ENCODE measurements around the gene SLC9A3. TPM values are rescaled to one million over a fixed set of nuclear protein-coding genes. Genes with fewer than 3 reads are reported as not detected.
"Not testable (repeated sequence)": the region's sequence is repeated elsewhere in the genome, so short reads cannot be mapped to it uniquely, and the experiment has no call there.

The SLC9A3 gene
- total RNA-seq, 6 experiments from 2014 or later, result 0.63 to 1.00 (median 0.74) TPM

GRCh38 chr5:560792-561166 is 36.5 kb upstream of the SLC9A3 start:
- no peak for DNase-seq
- Mint-ChIP-seq H3K4me1 (ENCODE audit: low read depth) (no peaks in the 10 kb centered on the region), H3K27ac (no peak overlapping the region), H3K4me3 (no peak overlapping the region), H3K27me3 (ENCODE audit: insufficient read depth) (peaks cover 12% of the 10 kb centered on the region), H3K9me3 (no peaks in the 10 kb centered on the region), H3K36me3 (ENCODE audit: low read depth) (no peaks in the 10 kb centered on the region)
- no peak for TF ChIP-seq CTCF (IDR thresholded peaks at IDR 0.05)

DNA sequence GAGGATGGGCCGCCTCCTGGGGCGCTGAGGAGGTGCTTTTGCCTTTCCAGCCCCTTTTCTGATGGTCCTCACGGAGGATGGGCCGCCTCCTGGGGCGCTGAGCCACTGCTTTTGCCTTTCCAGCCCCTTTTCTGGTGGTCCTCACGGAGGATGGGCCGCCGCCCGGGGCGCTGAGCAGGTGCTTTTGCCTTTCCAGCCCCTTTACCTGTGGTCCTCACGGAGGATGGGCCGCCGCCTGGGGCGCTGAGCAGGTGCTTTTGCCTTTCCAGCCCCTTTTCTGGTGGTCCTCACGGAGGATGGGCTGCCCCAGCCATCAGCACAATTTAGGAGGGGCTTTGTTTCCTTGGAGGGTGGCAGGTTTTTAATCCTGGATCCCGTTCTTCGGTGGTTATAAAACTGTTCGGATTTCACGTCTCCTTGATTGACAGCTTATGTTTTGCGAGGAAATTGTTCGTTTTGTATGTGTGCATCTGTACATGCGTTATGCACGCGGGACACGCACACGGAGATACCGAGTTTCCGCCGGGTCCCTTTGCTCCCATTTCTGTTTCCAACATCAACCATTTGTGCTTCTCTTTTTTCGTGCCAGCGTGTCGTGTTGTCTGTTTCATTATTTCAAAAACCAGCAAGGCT is 34.7 kb upstream of the SLC9A3 start:
- Mint-ChIP-seq H3K36me3 (ENCODE audit: low read depth) (no peaks in the 10 kb centered on the region), H3K4me3 (no peak overlapping the region), H3K9me3 (no peaks in the 10 kb centered on the region), H3K27ac (no peak overlapping the region), H3K4me1 (ENCODE audit: low read depth) (no peaks in the 10 kb centered on the region), H3K27me3 (ENCODE audit: insufficient read depth) (peaks cover 12% of the 10 kb centered on the region)
- no peak for DNase-seq
- TF ChIP-seq CTCF (IDR thresholded peaks at IDR 0.05), result no peak

DNA sequence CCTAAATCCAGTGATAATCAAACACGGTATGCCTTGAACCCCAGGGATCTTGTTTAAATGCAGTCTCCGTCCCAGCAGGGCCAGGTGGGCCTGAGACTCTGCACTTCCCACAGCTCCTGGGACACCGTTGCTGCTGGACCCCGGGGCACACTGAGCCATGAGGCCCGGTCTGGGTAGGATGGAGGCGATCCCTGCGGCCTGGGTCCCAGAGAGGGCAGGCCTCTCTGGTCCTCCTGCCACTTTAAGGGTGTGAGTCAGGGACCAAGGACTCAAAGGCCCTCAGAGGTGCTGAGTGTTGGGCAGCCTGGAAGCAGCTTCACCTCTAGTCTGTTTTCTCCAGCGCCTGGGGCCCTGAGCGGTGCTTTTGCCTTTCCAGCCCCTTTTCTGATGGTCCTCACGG is 34.1 kb upstream of the SLC9A3 start:
- Mint-ChIP-seq H3K27me3 (ENCODE audit: insufficient read depth) (peaks cover 12% of the 10 kb centered on the region), H3K27ac (no peak overlapping the region), H3K9me3 (no peaks in the 10 kb centered on the region; the same call in 1 of the 2 replicates), H3K4me3 (no peak overlapping the region), H3K4me1 (ENCODE audit: low read depth) (no peaks in the 10 kb centered on the region), H3K36me3 (ENCODE audit: low read depth) (no peaks in the 10 kb centered on the region)
- TF ChIP-seq CTCF (IDR thresholded peaks at IDR 0.05), result no peak
- DNase-seq, result no peak

DNA sequence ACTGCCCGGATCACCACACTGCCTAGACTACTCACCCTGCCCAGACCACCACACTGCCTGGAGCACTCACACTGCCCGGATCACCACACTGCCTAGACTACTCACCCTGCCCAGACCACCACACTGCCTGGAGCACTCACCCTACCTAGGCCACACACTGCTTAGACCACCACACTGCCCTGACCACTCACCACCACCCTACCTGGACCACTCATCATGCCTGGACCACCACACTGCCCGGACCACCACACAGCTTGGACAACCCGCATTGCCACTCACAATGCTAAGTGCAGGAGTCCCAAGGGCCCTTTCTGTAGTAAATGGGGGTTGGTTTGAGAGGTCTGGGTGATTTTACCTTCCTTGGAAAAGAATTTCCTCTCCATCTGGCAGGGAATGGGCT is 33.7 kb upstream of the SLC9A3 start:
- DNase-seq; H3K4me1 Mint-ChIP-seq (ENCODE audit: low read depth); H3K9me3 Mint-ChIP-seq; H3K4me3 Mint-ChIP-seq; H3K27ac Mint-ChIP-seq; H3K36me3 Mint-ChIP-seq (ENCODE audit: low read depth): not testable (repeated sequence)
- H3K27me3 Mint-ChIP-seq (ENCODE audit: insufficient read depth), result peaks cover 12% of the 10 kb centered on the region

DNA sequence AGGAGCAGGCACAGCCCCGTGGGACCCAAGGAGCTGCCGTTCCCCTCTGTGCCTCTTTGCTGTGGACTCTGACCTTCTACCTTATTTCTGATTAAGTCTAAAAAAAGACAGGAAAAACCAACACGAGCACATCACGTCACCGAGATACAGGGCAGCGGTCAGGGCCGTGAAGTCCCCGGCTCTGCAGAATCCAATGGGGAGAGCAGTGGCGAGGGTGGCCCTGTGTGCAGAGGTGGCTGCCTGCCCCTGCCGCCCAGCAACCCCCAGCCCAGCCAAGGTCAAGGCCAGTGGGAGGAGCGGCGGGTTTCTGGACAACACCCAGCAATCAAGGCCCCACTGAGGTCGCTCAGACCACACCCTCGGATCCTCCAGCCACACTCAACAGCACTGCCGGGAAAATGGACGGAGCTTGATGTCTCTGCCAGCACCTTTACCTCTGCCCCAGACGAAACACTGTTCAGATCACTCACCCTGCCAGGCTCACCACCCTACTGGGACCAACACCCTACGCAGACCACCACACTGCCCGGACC is 32.7 kb upstream of the SLC9A3 start:
- Mint-ChIP-seq H3K9me3 (no peaks in the 10 kb centered on the region; the same call in 1 of the 2 replicates), H3K27me3 (ENCODE audit: insufficient read depth) (peaks cover 12% of the 10 kb centered on the region), H3K4me3 (no peak overlapping the region), H3K4me1 (ENCODE audit: low read depth) (no peaks in the 10 kb centered on the region), H3K36me3 (ENCODE audit: low read depth) (no peaks in the 10 kb centered on the region), H3K27ac (no peak overlapping the region)
- no peak for TF ChIP-seq CTCF (IDR thresholded peaks at IDR 0.05)
- no peak for DNase-seq

DNA sequence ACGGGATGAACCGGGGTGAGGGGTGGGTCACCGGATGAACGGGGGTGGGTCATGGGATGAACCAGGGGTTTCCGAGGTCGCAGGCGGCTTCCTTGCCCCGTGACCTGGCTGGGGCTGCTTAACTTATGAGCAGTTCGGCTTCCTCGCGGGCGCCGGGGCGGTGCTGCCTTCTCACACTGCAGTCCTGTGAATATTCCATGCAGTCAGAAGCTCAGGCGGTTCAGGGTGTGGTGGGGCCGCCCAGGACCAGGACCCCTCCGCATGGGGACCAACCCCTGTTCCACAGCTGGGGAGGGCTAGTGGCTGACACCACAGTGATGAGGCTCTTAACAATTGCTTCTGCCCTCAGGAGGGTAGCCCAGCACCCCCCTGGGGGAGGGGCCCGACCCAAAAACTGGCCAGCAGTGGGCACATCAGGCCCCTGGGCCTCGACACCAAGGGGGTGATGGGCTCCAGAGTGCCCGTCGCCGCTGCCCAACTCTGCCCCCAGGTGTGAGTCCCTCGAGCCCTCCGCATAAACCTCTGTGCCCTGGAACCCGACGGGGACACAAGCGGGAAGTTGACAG is 30.9 kb upstream of the SLC9A3 start:
- Mint-ChIP-seq H3K27ac (no peak overlapping the region), H3K36me3 (ENCODE audit: low read depth) (no peaks in the 10 kb centered on the region), H3K9me3 (no peaks in the 10 kb centered on the region; the same call in 1 of the 2 replicates), H3K27me3 (ENCODE audit: insufficient read depth) (peaks cover 18% of the 10 kb centered on the region), H3K4me3 (no peak overlapping the region), H3K4me1 (ENCODE audit: low read depth) (no peaks in the 10 kb centered on the region)
- TF ChIP-seq CTCF (IDR thresholded peaks at IDR 0.05), result no peak
- DNase-seq, result no peak
